Measurements from ENCODE around the gene UBE2D3.

DNA sequence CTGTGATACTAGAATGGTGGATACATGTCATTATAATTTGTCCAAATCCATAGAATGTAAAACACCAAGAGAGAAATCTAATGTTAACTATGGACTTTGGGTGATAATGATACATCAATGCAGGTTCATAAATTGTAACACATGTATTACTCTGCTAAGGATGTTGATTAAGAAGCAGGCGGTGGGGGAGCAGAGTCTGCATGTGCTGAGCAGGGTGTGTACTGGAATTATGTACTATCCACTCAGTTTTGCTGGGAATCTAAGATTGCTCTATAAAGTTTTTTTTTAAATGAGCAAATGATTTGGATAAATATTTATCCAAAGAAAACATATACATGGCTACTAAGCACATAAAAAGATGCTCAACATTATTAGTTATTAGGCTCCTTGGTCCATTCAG is 51.5 kb downstream of the UBE2D3 start:
- TF ChIP-seq, protein P1, sequence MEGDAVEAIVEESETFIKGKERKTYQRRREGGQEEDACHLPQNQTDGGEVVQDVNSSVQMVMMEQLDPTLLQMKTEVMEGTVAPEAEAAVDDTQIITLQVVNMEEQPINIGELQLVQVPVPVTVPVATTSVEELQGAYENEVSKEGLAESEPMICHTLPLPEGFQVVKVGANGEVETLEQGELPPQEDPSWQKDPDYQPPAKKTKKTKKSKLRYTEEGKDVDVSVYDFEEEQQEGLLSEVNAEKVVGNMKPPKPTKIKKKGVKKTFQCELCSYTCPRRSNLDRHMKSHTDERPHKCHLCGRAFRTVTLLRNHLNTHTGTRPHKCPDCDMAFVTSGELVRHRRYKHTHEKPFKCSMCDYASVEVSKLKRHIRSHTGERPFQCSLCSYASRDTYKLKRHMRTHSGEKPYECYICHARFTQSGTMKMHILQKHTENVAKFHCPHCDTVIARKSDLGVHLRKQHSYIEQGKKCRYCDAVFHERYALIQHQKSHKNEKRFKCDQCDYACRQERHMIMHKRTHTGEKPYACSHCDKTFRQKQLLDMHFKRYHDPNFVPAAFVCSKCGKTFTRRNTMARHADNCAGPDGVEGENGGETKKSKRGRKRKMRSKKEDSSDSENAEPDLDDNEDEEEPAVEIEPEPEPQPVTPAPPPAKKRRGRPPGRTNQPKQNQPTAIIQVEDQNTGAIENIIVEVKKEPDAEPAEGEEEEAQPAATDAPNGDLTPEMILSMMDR (IDR thresholded peaks at IDR 0.05; ENCODE audit: insufficient read depth, low read depth, low read length): no peak
- TF ChIP-seq EZH2 (IDR thresholded peaks at IDR 0.05; ENCODE audit: insufficient read depth, low read length): no peak
